Mucosa of gallbladder (tissue), 1 donor: ENCODE data around the gene BACH1. TPM values are rescaled to one million over a fixed set of nuclear protein-coding genes. Genes with fewer than 3 reads are reported as not detected.

Experiments used
- DNase-seq: peaks from one replicate; pipeline ENCODE4 v3.0.0-alpha.2; 2020; ENCODE audit warnings: low spot score
- total RNA-seq: library from RNA; stranded (reverse); gene quantifications from one replicate; pipeline ENCODE4 v1.2.1, GENCODE V29; 2021
- donor health status: DM: no; HTN: no; CAD: no.

The BACH1 gene
- total RNA-seq, 1 donor from 2014 or later = 50.0 TPM

- no peak for DNase-seq
Observed at GRCh38 chr21:29293495-29293894, 5.2 kb upstream of the BACH1 start.

- DNase-seq = no peak
Observed at GRCh38 chr21:29295066-29295650, 3.6 kb upstream of the BACH1 start.

GRCh38 chr21:29296446-29296845, 2.3 kb upstream of the BACH1 start:
- DNase-seq = no peak

GRCh38 chr21:29297483-29298347, 1.0 kb upstream of the BACH1 start:
- DNase-seq = no peak

- peak; percentile 31 for DNase-seq
Observed at GRCh38 chr21:29299046-29299915, 559 bp downstream of the BACH1 start.

GRCh38 chr21:29299916-29300806, 1.4 kb downstream of the BACH1 start:
- peak; percentile 53 for DNase-seq

- no peak for DNase-seq
Observed at GRCh38 chr21:29300807-29301138, 2.1 kb downstream of the BACH1 start.

GRCh38 chr21:29301691-29302090, 3.0 kb downstream of the BACH1 start:
- no peak for DNase-seq

GRCh38 chr21:29302359-29302875, 3.7 kb downstream of the BACH1 start:
- DNase-seq = no peak

GRCh38 chr21:29303288-29303687, 4.6 kb downstream of the BACH1 start:
- no peak for DNase-seq

- DNase-seq = no peak
Observed at GRCh38 chr21:29304597-29304996, 5.9 kb downstream of the BACH1 start.

- no peak for DNase-seq
Observed at GRCh38 chr21:29305068-29305467, 6.3 kb downstream of the BACH1 start.

- no peak for DNase-seq
Observed at GRCh38 chr21:29305561-29305960, 6.8 kb downstream of the BACH1 start.

GRCh38 chr21:29306920-29307319, 8.2 kb downstream of the BACH1 start:
- no peak for DNase-seq

GRCh38 chr21:29307718-29308455, 9.2 kb downstream of the BACH1 start:
- no peak for DNase-seq

GRCh38 chr21:29308456-29308783, 9.7 kb downstream of the BACH1 start:
- DNase-seq = no peak

GRCh38 chr21:29309703-29310102, 11.0 kb downstream of the BACH1 start:
- no peak for DNase-seq

- DNase-seq = no peak
Observed at GRCh38 chr21:29311802-29312201, 13.1 kb downstream of the BACH1 start.

- no peak for DNase-seq
Observed at GRCh38 chr21:29312981-29313380, 14.3 kb downstream of the BACH1 start.

- no peak for DNase-seq
Observed at GRCh38 chr21:29313662-29314408, 15.1 kb downstream of the BACH1 start.
